Thyroid gland (tissue), 4 donors: Measurements from ENCODE around the gene KCNE1.

Experiments used
- POLR2A ChIP-seq, 2 donors: fragments of 450-650 bp; IDR thresholded peaks; one replicate each; pipeline ENCODE4 v1.6.1; 2017; ENCODE audit warnings: antibody characterized with exemption in 2 of 2, mild to moderate bottlenecking in 2 of 2, moderate library complexity in 1 of 2
- TF ChIP-seq, protein P1 (sequence below), 6 experiments: fragments of 200-600 bp in 3 of 6; fragments of 450-650 bp in 3 of 6; sonication (generic) in 3 of 6; IDR thresholded peaks; one replicate each; pipeline ENCODE4 v1.5.1; 2016 to 2019; ENCODE audit warnings: antibody characterized with exemption in 6 of 6, mild to moderate bottlenecking in 2 of 6, inconsistent platforms in 1 of 6, moderate library complexity in 1 of 6

- TF ChIP-seq, protein P1, sequence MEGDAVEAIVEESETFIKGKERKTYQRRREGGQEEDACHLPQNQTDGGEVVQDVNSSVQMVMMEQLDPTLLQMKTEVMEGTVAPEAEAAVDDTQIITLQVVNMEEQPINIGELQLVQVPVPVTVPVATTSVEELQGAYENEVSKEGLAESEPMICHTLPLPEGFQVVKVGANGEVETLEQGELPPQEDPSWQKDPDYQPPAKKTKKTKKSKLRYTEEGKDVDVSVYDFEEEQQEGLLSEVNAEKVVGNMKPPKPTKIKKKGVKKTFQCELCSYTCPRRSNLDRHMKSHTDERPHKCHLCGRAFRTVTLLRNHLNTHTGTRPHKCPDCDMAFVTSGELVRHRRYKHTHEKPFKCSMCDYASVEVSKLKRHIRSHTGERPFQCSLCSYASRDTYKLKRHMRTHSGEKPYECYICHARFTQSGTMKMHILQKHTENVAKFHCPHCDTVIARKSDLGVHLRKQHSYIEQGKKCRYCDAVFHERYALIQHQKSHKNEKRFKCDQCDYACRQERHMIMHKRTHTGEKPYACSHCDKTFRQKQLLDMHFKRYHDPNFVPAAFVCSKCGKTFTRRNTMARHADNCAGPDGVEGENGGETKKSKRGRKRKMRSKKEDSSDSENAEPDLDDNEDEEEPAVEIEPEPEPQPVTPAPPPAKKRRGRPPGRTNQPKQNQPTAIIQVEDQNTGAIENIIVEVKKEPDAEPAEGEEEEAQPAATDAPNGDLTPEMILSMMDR (IDR thresholded peaks at IDR 0.05) = no peak
- TF ChIP-seq POLR2A (IDR thresholded peaks at IDR 0.05) = no peak
These were observed 16.1 kb upstream of the KCNE1 start for GRCh38 chr21:34528131-34528561.
